ENCODE measurements around the gene SERTM2.
A peak's percentile ranks its signal among the peaks of the same experiment; 100 is the strongest.

Gene SERTM2

DNA sequence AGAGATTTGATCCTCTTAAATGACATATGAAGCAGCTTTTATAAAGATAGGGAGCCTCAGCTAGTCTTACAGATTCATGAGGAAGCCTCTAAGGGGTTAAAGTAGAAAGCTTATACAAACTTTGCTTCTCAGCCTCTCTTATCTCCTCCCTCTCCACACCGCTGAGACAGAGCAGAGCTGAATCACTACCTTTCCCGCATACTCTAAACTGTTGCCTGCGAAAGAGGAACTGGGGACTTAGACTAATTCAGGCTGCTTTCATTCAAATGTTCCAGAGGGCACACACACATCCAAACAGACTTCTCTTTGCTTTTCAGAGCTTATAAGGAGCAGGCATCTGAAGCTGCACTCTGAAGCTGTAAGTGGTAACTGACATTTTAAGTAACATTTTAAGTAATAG lies at the start of gene SERTM2:
Gene SERTM2, plus strand, starts transcription at position 169 of the 400 bp plus-strand sequence. CDS start 7,213 bp downstream, outside the sequence.
- no peak for DNase-seq
- peak; percentile 84 to 87 for ATAC-seq (replicated peaks)
- Mint-ChIP-seq H3K9me3 (no peaks in the 10 kb centered on the region), H3K4me3 (peak within 1 kb of the TSS in 1 of 2 donors; percentile 11), H3K27ac (no peak within 1 kb of the TSS), H3K36me3 (no peaks in the 10 kb centered on the region), H3K27me3 (peaks cover under 1 to 16% of the 10 kb centered on the region in 2 donors), H3K4me1 (no peaks in the 10 kb centered on the region)

- Mint-ChIP-seq H3K9me3 (peaks cover 3 to 7% of the 10 kb centered on the region in 2 donors), H3K4me3 (no peak overlapping the region), H3K27me3 (no peaks in the 10 kb centered on the region), H3K4me1 (no peaks in the 10 kb centered on the region), H3K27ac (no peak overlapping the region), H3K36me3 (no peaks in the 10 kb centered on the region)
- DNase-seq (no peak), ATAC-seq (replicated peaks) (no peak)
These were observed 45.8 kb upstream of the SERTM2 start for GRCh38 chrX:111465669-111466068.

DNA sequence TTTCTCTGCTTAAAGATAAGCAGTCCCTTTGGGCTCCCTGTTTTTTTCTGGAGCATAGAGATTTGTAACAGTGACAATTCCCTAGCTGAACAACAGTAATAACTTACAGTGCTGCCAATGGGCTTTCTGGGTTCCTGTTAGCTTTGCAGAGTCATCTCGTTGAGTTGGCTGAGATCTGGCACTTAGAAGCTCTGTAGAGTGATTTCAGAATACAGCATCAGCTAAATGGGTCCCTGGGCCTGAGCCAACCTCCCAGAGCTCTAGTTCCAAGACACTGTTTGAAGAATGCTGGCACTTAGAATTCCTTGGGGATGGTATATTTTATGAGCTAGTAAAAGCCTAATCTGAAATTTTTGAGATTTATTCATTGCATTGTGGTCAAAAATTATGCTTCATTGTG lies 43.5 kb upstream of the SERTM2 start:
- H3K9me3 Mint-ChIP-seq = peaks cover 8 to 13% of the 10 kb centered on the region in 2 donors
- no peak overlapping the region for H3K27ac Mint-ChIP-seq
- ATAC-seq (replicated peaks) (no peak), DNase-seq (no peak)
- H3K4me3 Mint-ChIP-seq = no peak overlapping the region
- no peaks in the 10 kb centered on the region for H3K4me1 Mint-ChIP-seq
- no peaks in the 10 kb centered on the region for H3K27me3 Mint-ChIP-seq
- no peaks in the 10 kb centered on the region for H3K36me3 Mint-ChIP-seq

GRCh38 chrX:111470681-111471403 lies 40.6 kb upstream of the SERTM2 start:
- Mint-ChIP-seq H3K4me1 (no peaks in the 10 kb centered on the region), H3K9me3 (peaks cover 8 to 13% of the 10 kb centered on the region in 2 donors), H3K4me3 (no peak overlapping the region), H3K27ac (no peak overlapping the region), H3K36me3 (no peaks in the 10 kb centered on the region), H3K27me3 (no peaks in the 10 kb centered on the region)
- ATAC-seq (replicated peaks) (no peak), DNase-seq (no peak)

- no peaks in the 10 kb centered on the region for H3K4me1 Mint-ChIP-seq
- H3K27ac Mint-ChIP-seq = no peak overlapping the region
- H3K4me3 Mint-ChIP-seq = no peak overlapping the region
- no peaks in the 10 kb centered on the region for H3K27me3 Mint-ChIP-seq
- H3K9me3 Mint-ChIP-seq = peaks cover 0 to 3% of the 10 kb centered on the region in 2 donors
- no peak for DNase-seq
- no peak for ATAC-seq (replicated peaks)
- H3K36me3 Mint-ChIP-seq = no peaks in the 10 kb centered on the region
These were observed 29.5 kb upstream of the SERTM2 start for GRCh38 chrX:111481896-111482295.

- Mint-ChIP-seq H3K27ac (no peak overlapping the region), H3K36me3 (no peaks in the 10 kb centered on the region), H3K4me1 (no peaks in the 10 kb centered on the region), H3K9me3 (peaks cover 0 to 3% of the 10 kb centered on the region in 2 donors), H3K4me3 (no peak overlapping the region), H3K27me3 (no peaks in the 10 kb centered on the region)
- ATAC-seq (replicated peaks) (no peak), DNase-seq (no peak)
These were observed 28.3 kb upstream of the SERTM2 start for GRCh38 chrX:111483135-111483534.

GRCh38 chrX:111483881-111484280 lies 27.6 kb upstream of the SERTM2 start:
- H3K27me3 Mint-ChIP-seq = no peaks in the 10 kb centered on the region
- H3K27ac Mint-ChIP-seq = no peak overlapping the region
- DNase-seq = no peak
- H3K4me1 Mint-ChIP-seq = no peaks in the 10 kb centered on the region
- H3K9me3 Mint-ChIP-seq = peaks cover 0 to 3% of the 10 kb centered on the region in 2 donors
- no peak overlapping the region for H3K4me3 Mint-ChIP-seq
- ATAC-seq (replicated peaks) = no peak
- no peaks in the 10 kb centered on the region for H3K36me3 Mint-ChIP-seq

DNA sequence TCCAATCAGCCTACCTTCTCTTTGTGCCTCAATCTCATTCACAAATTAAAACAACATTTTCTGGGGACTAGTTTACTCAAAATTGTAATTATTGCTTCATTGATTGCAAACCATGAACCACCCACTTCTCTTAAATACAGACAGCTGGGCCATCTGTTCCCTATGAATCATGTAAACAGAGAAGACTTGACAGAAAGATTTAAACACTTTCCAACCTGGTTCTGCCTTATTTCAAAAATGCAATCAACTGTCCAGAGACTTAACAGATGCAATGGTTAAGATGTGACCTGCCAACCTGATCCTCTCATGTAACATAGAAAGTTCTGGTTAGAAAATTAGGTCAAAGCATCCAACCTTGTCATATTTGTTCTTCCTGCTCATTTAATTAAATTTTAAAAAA lies 20.8 kb upstream of the SERTM2 start:
- Mint-ChIP-seq H3K27me3 (peaks cover 0 to 3% of the 10 kb centered on the region in 2 donors), H3K36me3 (no peaks in the 10 kb centered on the region), H3K4me1 (no peaks in the 10 kb centered on the region), H3K9me3 (peaks cover 0 to 2% of the 10 kb centered on the region in 2 donors), H3K27ac (no peak overlapping the region), H3K4me3 (no peak overlapping the region)
- ATAC-seq (replicated peaks) (no peak), DNase-seq (no peak)

DNA sequence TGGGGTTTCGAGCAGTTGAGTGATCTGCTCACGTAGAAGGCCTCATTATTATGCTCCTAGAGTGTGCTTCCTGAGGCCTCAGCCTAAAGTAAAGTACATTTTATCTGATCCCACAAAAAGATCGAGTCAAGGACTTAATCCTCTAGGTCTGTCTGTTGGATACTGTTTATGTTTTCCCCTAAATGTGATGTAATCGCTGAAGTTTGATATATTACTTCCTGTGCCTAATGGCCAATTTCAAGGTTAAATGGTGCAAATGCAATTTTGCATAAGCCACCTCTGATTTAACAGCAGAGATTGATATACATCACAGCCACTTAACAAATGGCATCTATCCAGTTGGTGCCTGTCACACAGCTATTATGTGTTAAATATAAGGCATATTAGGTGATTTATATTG lies 19.4 kb upstream of the SERTM2 start:
- peaks cover 0 to 3% of the 10 kb centered on the region in 2 donors for H3K27me3 Mint-ChIP-seq
- ATAC-seq (replicated peaks) (no peak), DNase-seq (no peak)
- H3K9me3 Mint-ChIP-seq = no peaks in the 10 kb centered on the region
- H3K4me3 Mint-ChIP-seq = no peak overlapping the region
- H3K27ac Mint-ChIP-seq = no peak overlapping the region
- H3K4me1 Mint-ChIP-seq = no peaks in the 10 kb centered on the region
- H3K36me3 Mint-ChIP-seq = no peaks in the 10 kb centered on the region

DNA sequence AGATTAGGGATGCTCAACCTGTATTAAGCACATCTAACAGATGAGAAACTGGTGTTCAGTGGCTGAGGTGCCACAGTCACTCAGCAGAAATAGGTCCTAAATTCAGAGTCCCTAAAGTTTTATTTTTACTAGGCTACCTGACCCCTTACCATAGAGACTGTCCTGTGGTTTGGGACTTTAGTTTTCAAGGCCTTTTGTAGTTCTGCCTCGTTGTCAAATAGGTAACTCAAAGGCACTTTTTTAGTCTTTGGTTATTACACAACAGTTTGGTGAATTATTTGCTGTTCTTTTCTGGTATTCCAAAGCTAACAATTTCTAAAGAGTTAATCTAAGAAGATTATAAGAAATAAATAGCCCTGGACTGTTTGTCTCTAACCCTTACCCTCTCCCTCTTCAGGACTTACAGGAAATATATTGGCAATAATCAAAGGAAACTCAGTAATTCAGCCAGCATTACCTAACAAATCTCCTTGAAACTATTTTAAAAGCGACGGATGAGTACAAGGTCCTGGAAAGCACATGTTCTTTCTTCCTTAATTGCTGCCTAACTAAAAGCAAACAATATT lies 12.8 kb upstream of the SERTM2 start:
- H3K27me3 Mint-ChIP-seq = peaks cover 0 to 4% of the 10 kb centered on the region in 2 donors
- no peak overlapping the region for H3K4me3 Mint-ChIP-seq
- DNase-seq (no peak), ATAC-seq (replicated peaks) (no peak)
- H3K36me3 Mint-ChIP-seq = no peaks in the 10 kb centered on the region
- H3K4me1 Mint-ChIP-seq = no peaks in the 10 kb centered on the region
- H3K27ac Mint-ChIP-seq = no peak overlapping the region
- no peaks in the 10 kb centered on the region for H3K9me3 Mint-ChIP-seq

DNA sequence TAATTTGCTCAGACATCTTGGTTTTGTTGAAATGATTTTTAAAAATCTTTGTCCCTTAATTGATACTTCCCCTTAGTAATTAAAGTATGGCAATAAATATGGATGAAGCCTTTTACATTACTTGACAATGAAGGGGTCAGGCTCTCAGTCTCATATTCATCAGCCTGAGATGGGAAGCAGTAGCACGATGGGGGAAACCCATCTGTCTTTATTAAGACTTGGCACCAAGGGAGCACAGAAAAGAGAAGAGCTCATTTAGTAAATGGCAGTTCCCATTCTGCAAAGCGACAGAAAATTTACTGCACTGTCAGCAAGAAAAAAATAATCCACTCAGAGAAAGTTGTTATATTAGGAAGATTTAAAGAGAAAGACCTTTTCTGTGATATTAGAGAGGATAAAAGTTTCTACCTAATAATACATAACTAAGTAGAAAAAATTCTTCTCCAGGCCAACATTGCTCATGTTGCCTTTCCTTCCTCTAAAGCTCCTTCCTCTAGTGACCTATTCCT lies 7.9 kb upstream of the SERTM2 start:
- DNase-seq (no peak), ATAC-seq (replicated peaks) (no peak)
- peaks cover 0 to 2% of the 10 kb centered on the region in 2 donors for H3K9me3 Mint-ChIP-seq
- H3K36me3 Mint-ChIP-seq = no peaks in the 10 kb centered on the region
- no peak overlapping the region for H3K4me3 Mint-ChIP-seq
- H3K27ac Mint-ChIP-seq = no peak overlapping the region
- H3K27me3 Mint-ChIP-seq = peaks cover 6 to 12% of the 10 kb centered on the region in 2 donors
- no peaks in the 10 kb centered on the region for H3K4me1 Mint-ChIP-seq

- H3K36me3 Mint-ChIP-seq = no peaks in the 10 kb centered on the region
These were observed 6.5 kb upstream of the SERTM2 start for GRCh38 chrX:111504941-111505340.

DNA sequence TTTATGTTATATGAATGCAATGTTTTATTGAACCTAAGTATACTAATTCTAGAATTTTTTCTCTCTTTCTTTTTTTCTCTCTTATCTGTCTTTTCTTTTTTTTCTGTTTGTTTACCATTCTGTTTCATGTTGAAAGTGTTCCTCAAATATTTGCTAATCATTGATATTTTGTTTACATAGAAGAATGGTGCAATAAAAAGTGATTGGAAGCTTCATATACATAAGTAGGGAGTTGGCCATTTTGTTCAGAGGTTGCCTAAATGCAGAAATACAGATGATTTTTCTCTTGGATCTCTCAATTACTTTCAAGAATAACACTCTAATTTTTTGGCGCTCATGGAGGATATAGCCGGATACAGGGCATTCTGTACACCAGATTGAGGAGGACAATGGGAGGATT lies 5.7 kb upstream of the SERTM2 start:
- Mint-ChIP-seq H3K36me3 (no peaks in the 10 kb centered on the region), H3K4me1 (no peaks in the 10 kb centered on the region), H3K27me3 (peaks cover 6 to 12% of the 10 kb centered on the region in 2 donors), H3K27ac (no peak overlapping the region), H3K9me3 (peaks cover 0 to 2% of the 10 kb centered on the region in 2 donors), H3K4me3 (no peak overlapping the region)
- ATAC-seq (replicated peaks) (no peak), DNase-seq (no peak)

More at GRCh38 chrX:111504941-111505340, 6.5 kb upstream of the SERTM2 start:
- ATAC-seq (replicated peaks) (no peak), DNase-seq (no peak)
- H3K9me3 Mint-ChIP-seq = peaks cover 0 to 2% of the 10 kb centered on the region in 2 donors
- H3K27me3 Mint-ChIP-seq = peaks cover 6 to 9% of the 10 kb centered on the region in 2 donors
- H3K27ac Mint-ChIP-seq = no peak overlapping the region
- no peaks in the 10 kb centered on the region for H3K4me1 Mint-ChIP-seq
- H3K4me3 Mint-ChIP-seq = no peak overlapping the region

- Mint-ChIP-seq H3K27ac (no peak overlapping the region), H3K36me3 (no peaks in the 10 kb centered on the region), H3K4me1 (no peaks in the 10 kb centered on the region), H3K9me3 (peaks cover 0 to 2% of the 10 kb centered on the region in 2 donors), H3K4me3 (no peak overlapping the region), H3K27me3 (peaks cover 6 to 12% of the 10 kb centered on the region in 2 donors)
- DNase-seq (no peak), ATAC-seq (replicated peaks) (no peak)
These were observed 4.6 kb upstream of the SERTM2 start for GRCh38 chrX:111506826-111507225.

GRCh38 chrX:111507933-111508332 lies 3.5 kb upstream of the SERTM2 start:
- Mint-ChIP-seq H3K4me3 (no peak overlapping the region), H3K36me3 (no peaks in the 10 kb centered on the region), H3K27ac (no peak overlapping the region), H3K27me3 (peaks cover 6 to 14% of the 10 kb centered on the region in 2 donors), H3K4me1 (no peaks in the 10 kb centered on the region), H3K9me3 (peaks cover 0 to 2% of the 10 kb centered on the region in 2 donors)
- ATAC-seq (replicated peaks) = no peak
- DNase-seq = no peak
